ENCODE results near the gene ERICH6B.
"Not testable (repeated sequence)": the region's sequence is repeated elsewhere in the genome, so short reads cannot be mapped to it uniquely, and the experiment has no call there.

ERICH6B gene

DNA sequence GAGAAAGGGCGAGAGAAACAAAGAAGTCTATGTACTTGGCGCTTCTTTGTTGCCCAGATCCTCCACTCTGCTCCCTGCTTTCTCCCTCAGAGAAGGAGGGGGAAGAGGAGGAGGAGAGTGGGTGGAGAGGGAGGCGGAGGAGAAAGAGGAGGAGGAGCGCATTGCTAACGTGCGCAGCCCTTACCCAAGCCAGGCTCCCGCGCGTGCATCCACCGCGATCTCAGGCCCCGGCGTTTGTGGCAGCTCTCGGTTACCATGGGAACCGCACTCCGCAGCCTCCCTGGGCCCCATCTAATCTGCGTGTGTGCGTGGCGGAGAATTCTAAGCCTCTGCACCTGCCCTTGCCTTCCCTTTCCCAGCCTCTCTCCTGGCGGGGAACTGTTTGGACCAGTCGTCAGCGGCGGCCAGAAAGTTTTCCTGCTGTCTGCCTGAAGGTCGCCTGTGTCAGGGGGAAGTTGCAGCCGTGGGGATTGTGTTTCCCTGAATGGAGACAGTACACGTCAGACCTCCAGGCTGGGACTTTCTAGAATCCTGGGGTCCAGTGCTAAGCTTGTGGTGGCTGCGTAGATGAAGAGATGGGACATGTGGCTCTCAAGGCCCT is at the start of gene ERICH6B:
Gene ERICH6B (minus strand): TSS at position 239 of the 601 bp plus-strand sequence. CDS start 18,734 bp downstream, outside the sequence.
- DNase-seq (ENCODE audit: low read depth): no peak

DNA sequence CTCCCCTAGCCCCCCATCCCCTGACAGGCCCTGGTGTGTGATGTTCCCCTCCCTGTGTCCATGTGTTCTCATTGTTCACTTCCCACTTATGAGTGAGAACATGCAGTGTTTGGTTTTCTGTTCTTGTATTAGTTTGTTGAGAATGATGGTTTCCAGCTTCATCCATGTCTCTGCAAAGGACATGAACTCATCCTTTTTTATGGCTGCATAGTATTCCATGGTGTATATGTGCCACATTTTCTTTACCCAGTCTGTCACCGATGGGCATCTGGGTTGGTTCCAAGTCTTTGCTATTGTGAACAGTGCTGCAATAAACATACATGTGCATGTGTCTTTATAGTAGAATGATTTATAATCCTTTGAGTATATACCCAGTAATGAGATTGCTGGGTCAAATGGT is 47.4 kb upstream of the ERICH6B start:
- DNase-seq (ENCODE audit: low read depth): not testable (repeated sequence)

DNA sequence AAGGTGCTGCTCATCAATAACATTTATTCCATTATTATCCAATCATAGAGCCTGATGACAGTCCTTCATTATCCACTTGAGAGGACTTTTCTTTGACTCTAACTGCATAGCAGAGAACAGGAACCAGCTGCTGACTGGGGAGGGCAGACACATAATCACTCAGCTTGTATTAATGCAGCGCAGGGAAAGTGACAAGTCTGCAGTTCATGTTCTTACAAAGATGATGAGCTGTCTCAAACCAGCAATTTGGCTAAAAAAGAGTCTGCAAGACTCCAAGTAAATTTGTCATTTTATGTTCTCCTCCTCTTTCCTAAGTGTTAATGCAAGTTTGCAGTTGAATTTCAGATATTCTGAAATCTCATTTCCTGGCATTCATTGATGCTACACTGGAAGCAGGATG is 46.6 kb upstream of the ERICH6B start:
- no peak for DNase-seq (ENCODE audit: low read depth)

DNA sequence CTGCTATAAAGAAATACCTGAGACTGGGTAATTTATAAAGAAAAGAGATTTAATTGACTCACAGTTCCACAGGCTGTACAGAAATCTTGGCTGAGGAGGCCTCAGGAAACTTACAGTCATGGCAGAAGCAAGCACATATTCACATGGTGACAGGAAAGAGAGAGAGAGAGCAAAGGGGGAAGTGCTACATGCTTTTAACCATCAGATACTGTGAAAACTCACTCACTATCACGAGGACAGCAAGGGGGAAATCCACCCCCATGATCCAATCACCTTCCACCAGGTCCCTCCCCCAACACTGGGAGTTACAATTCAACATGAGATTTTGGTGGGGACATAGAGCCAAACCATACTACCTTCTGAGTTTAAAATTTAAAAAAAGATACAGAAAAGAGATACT is 44.9 kb upstream of the ERICH6B start:
- not testable (repeated sequence) for DNase-seq (ENCODE audit: low read depth)

DNA sequence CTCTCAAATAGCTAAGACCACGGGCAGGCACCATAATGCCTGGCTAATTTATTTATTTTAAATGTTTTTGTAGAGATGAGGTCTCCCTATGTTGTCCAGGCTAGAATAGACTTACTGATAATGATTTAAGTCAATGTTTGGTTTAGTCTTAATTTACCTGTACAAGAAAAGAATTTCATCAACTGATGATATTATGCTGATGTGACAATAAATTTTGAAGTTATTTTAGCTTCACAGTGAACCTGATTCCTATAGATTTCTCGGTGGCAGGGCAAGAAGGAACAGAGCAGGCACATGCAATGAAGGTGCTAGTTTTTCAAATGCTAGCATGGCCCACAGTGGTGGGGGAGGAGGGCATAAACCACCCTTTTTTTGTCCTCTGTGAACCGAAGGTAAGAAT is 44.0 kb upstream of the ERICH6B start:
- no peak for DNase-seq (ENCODE audit: low read depth)

DNA sequence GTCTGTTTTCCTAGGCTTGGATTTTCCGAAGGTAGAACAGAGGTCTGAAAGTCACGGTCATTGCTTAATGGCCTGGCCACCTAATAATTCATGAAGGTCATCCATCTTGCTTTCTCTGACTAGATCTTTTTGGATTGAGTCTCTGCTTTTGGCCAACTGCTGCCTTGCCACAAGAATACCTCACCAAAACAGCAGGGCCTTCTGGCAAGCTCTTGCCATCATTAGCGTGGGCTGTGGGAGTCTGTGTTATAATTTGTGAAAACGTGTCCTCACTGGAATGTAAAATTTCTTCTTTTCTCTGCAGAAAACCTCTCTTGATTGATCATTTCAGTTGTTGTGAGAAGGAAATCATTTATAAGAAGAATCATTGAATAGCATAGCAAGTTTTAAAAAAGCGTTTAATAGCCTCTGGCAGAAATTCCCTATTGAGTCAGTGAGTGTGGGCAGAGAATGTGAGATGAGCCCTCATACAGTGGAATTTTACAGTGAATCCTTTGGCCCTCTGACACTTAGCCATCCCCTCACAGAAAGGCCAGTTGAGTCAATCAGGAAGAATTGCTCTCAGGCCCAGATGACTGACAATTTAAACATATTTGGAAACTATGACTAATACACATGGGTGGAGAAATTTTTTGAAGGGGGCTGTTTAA is 43.2 kb upstream of the ERICH6B start:
- peak; percentile 29 for DNase-seq (ENCODE audit: low read depth)

DNA sequence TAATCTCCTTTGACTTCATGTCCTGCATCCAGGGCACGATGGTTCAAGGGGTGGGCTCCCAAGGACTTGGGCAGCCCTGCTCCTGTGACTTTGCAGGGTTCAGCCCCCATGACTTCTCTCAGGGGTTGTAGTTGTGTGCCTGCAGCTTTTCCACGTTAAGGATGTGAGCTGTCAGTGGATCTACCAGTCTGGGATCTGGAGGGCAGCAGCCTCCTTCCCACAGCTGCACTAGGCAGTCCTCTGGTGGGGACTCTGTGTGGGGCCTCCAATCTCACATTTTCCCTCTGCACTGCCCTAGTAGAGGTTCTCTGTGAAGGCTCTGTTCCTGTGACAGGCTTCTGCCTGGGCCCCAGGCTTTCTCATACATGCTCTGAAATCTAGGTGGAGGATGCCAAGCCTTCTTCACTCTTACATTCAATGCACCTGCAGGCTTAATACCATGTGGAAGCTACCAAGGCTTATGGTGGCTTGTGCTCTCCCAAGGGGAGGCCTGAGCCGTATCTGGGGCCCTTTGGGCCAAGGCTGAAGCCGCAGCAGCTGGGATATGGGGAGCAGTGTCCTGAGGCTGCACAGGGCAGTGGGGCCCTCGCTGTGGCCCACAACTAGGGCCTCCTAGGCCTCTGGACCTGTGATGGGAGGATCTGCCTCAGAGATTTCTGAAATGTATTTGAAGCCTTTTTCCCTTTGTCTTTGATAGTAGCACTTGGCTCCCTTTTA is 39.3 kb upstream of the ERICH6B start:
- no peak for DNase-seq (ENCODE audit: low read depth)

DNA sequence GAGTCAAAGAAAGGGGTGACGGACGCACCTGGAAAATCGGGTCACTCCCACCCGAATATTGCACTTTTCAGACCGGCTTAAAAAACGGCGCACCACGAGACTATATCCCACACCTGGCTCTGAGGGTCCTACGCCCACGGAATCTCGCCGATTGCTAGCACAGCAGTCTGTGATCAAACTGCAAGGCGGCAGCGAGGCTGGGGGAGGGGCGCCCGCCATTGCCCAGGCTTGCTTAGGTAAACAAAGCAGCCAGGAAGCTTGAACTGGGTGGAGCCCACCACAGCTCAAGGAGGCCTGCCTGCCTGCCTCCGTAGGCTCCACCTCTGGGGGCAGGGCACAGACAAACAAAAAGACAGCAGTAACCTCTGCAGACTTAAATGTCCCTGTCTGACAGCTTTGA is 29.7 kb upstream of the ERICH6B start:
- DNase-seq (ENCODE audit: low read depth): not testable (repeated sequence)

DNA sequence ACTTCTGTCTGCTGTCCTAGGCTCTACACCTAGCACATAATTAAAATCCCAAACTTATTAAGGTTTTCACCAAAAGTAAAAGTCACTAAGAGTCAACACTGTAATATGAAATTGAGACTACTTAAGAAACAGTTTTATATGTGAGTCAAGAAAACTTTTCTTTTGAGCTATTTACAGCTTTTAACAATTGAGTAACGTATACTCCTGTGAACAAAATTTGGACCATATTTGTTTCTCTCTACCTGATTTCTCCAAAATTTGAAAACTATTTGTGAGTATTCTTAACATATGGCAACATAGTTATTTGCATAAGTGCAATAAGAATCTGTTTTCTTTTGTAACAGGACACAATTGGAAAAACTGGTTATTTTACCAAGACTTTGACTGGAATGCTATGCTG is 26.6 kb upstream of the ERICH6B start:
- not testable (repeated sequence) for DNase-seq (ENCODE audit: low read depth)

DNA sequence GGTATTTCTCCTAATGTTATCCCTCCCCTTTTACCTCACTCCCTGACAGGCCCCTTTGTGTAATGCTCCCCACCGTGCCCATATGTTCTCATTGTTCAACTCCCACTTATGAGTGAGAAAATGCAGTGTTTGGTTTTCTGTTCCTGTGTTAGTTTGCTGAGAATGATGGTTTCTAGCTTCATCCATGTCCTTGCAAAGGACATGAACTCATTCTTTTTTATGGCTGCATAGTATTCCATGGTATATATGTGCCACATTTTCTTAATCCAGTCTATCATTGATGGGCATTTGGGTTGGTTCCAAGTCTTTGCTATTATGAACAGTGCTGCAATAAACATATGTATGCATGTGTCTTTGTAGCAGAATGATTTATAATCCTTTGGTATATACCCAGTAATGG is 19.8 kb upstream of the ERICH6B start:
- DNase-seq (ENCODE audit: low read depth): not testable (repeated sequence)

DNA sequence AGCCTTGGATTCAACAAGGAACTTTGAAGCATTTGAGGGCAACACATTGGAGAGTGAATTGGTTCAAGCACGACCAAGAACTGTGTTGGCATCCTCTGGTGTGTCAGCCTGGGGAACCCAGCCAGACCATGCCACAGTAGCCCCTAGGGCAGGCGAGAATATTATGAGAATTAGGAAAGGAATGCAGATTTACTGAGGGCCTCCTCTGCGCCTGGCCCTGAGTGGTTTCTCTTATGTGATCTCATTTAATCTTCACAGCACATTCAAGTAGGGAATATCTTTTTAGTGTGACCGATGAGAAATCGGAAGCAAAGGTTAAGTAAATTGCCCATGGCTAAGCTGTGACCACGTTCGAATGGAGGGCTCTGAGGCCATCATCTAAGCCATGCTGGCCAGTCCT is 15.3 kb upstream of the ERICH6B start:
- DNase-seq (ENCODE audit: low read depth): no peak

DNA sequence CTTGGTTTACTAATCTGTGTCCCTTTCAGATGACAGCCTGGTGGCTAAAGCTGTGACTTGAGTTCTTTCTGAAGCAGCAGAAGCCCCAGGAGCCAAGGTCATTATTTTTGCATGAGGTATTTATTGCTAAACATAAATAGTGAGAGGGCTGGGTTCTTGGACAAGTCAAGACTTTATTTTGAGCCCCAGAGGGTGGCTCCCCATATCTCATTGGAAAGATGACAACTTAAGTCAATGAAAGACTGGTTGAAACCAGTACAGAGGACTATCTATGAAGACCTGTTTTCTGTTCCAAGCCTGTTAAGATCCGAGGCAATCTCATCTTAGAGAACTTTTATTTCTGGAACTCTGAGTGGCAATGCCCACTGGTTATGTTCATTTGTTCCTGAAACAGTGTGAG is 14.4 kb upstream of the ERICH6B start:
- DNase-seq (ENCODE audit: low read depth): no peak

DNA sequence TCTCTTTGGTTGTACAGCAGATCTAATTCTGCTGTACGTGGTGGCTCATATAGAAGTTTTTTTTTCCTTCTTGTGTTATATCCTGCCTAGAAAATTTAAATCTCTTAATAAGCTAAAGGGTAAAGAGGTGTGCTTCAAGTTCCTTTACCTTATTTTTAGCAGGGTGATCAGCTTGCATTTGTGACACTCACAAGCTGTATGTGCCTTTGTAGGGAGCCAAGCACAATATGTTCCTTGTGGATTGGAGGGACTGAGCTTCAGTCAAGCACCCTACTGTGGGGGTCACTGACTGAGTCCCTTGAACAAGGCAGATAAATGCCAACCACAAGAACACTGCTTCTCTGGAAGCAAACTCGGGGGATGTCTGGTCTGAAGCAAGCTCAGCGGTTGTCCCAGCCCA is 12.6 kb upstream of the ERICH6B start:
- no peak for DNase-seq (ENCODE audit: low read depth)

DNA sequence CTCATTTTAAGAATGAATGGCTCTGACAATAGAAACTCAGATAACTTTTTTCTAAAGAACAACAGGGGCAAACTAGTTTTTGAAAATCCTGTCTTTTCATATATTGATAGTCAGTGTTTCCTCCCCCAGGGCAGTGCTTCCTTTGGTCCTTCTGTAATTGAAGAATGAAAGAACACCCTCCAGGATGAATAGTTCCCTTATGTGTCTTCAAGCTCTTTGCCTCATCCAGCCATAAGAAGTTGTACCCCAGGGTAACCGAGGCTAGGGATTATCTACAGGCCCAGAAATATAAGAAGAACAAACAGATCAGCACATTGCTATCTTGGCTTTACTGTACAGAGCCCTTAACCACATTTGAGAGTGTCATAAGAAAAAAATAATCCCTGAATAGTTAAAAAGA is 12.1 kb upstream of the ERICH6B start:
- no peak for DNase-seq (ENCODE audit: low read depth)

DNA sequence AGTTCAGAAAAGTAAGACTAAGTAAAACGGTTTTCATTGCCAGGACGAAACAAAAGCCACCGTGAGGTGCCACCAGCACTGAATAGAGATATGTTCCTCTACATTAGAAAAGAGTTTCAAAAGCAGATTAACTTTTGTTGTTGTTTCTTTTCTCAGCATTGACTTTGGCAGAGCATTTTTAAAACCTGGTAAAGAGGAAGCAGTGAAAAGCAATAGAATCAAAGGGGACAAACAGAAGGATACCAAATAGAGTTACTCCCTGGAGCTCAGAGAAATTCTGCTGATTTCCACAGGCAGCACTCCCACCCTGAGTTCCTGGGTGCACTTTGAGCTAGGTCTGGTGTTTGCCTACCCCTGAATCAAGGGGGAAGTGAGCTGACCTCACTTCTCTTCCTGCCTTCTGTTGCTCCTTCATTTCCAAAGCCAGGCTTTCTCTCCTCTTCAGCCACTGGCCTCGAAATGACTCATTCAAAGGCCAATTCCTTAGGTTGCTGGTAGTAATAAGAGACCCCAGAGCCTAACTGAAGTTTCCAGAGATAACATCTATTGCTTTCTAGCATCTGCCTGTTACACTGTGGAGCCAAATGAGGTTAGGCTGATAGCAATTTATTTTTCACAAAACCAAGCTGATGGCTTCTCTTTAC is 11.3 kb upstream of the ERICH6B start:
- no peak for DNase-seq (ENCODE audit: low read depth)

DNA sequence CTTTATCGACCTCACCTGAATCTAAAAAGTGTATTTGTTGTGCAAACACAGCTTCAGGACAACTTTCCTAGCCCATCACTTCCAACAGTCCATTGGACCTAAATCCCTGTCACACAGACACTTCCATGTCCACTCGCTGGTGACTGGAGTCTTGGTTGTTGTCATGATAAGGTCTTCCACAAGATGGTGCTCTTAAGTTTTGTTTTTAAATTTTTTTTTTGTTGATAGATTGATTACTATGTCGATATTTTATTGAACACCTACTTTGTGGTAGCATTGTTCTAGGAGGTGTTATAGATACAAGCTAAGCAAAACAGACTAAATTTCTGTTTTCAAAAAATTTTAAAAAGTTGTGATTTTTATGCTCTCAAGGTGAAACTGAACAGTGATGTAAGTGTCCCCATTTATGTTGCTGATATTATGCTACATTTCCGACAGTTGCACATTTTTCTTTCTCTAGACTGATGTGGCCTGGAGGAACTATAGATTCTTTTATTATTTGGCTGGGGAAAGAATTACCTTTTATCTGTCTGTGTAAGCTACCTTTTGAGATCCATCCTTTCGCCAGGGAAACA is 8.1 kb upstream of the ERICH6B start:
- DNase-seq (ENCODE audit: low read depth): no peak

DNA sequence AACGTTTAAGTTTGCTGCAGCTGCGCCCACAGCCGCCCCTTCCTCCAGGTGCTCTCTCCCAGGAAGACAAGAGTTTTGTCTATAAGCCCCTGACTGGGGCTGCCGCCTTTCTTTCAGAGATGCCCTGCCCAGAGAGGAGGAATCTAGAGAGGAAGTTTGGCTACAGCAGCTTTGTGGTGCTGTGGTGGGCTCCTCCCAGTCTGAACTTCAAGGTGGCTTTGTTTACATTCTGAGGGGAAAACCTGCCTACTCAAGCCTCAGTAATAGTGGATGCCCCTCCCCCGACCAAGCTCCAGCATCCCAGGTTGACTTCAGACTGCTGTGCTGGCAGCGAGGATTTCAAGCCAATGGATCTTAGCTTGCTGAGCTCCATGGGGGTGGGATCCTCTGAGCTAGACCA is 6.4 kb upstream of the ERICH6B start:
- DNase-seq (ENCODE audit: low read depth): no peak

DNA sequence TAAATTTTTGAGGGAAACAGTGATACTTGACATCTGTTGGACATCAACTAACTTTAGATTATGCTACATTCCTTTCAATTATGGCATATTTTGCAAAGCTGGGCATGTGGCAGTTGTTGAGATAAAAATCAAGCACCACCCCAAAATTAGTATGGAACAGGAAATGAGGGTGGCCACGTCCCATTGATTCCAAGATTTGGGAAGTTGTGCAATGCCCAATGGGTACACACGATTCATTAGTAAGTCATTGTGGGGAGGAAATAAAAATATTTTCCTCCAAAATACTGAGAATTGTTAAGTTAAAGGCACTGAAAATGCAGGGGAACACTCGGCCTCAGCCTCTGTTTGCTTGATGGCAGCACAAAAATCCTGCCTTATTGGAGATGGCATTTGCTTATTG is 7.6 kb downstream of the ERICH6B start:
- no peak for DNase-seq (ENCODE audit: low read depth)

DNA sequence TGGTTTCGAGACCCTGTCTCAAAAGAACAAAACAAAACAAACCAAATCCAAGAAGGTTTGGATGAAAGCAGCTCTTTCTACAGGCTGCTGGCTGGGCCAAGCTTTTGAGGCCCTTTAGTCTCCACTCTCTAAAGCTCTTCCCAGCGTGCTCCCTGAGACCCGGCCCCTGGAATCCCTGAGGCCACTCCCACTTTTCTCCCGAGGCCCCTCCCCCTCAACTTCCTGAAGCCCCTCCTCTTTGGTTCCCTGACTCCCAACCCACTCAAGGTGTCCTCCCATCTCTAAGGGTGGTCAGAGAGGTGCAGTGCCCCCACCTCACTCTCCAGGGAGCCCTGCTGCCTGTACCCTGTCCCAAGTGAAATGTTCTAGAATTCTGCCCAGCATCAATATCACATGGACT is 10.6 kb downstream of the ERICH6B start:
- no peak for DNase-seq (ENCODE audit: low read depth)

DNA sequence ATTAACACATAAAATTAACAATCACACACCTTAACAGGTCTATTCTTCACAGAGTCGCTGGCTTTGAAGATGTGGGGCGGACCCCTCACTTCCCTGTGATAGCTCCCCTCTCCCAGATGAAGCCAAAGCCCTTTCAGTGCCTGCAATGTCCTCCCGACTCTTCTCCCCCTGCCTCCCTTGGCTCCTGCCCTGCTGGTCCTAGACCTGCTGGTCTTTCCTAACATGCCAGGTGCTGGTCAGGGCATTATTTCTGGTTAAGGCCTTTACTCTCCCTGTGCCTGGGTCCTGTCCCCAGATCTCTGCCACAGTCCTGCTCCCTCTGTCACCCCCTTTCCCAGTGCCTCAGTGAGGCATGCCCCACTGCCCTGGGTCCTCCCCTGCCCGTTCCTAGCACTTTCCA is 12.2 kb downstream of the ERICH6B start:
- DNase-seq (ENCODE audit: low read depth): no peak

DNA sequence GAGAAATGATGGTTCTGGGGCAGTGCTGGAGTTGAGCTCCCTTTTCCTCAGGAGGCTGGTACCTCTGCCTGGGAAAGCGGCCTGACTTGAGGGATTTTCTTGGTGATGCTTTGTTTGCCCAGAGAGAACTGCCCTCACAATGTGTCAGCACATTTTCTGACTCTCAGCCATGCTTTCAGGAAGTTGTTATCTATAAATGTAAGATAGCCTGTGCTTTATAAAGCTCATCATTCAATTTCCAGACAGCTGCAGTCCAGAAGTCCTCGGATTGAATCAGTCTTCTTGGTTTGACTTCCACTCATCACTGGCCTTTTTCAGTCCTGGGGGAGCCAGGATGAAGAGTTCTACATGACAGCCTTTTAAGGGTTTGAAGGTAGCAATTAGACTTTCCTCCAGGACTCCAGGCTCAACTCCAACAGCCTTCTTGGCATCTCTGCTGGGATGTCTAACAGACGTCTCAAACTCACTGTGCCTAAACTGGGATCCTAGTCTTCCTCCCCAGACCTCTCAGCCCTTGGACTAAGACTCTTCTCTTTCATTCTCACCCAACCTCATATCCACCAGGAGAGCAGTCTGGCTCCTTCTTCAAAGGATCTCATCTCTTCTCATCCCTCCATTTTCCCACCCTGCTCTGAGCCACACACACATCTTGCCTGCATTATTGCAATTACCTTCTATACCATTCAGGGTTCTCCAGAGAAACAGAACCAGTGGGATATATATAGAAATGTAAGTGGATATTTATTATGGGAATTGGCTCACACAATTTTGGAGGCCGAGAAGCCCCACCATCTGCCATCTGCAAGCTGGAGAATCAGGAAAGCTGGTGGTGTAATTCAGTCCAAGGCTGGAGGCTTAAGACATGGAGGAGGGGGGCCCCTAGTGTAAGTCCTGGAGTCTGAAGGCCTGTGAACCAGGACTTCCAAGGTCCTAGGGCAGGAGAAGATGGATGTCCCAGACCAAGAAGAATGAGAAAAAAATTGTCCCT is 13.1 kb downstream of the ERICH6B start:
- no peak for DNase-seq (ENCODE audit: low read depth)

Measured in HS-27A (cell line).